A673 (cell line): ENCODE results near the gene ARHGAP44. TPM values are rescaled to one million over a fixed set of nuclear protein-coding genes. Genes with fewer than 3 reads are reported as not detected.

Source experiments
- BruUV-seq: library from RNA; stranded (reverse); fragments of 400-500 nt; replicated peaks from 2 replicates; lab custom pipeline; 2021; lab: Mats Ljungman, UMichigan
- CTCF ChIA-PET: fragments of 300-600 bp; sonication (Branson Sonifier 250); formaldehyde crosslinking; loops from one replicate; lab custom pipeline; 2022; ENCODE audit warnings: antibody characterized with exemption; lab: Charles Lee
- POLR2A ChIA-PET: fragments of 300-600 bp; sonication (Branson Sonifier 250); formaldehyde crosslinking; loops from one replicate; lab custom pipeline; 2022; ENCODE audit warnings: antibody characterized with exemption; ENCODE audit not compliant: low non-redundant PET; lab: Charles Lee
- DNase-seq: peaks from one replicate; pipeline ENCODE4 v3.0.0-alpha.2; 2015; ENCODE audit warnings: low spot score
- H3K27ac ChIP-seq: fragments of 200-600 bp; sonication (generic); 2 replicates; pipeline ENCODE4 v1.5.1; 2016; ENCODE audit warnings: mixed run types, low read depth, mild to moderate bottlenecking, mixed read lengths, antibody characterized with exemption, low read length; ENCODE audit not compliant: poor library complexity, severe bottlenecking
- H3K27me3 ChIP-seq: fragments of 200-600 bp; sonication (generic); replicated peaks from 2 replicates; pipeline ENCODE4 v1.6.1; 2017; ENCODE audit warnings: mixed run types, low read depth, mild to moderate bottlenecking, mixed read lengths, antibody characterized with exemption, low read length; ENCODE audit not compliant: insufficient read depth, poor library complexity
- H3K36me3 ChIP-seq: fragments of 200-600 bp; sonication (generic); 2 replicates; pipeline ENCODE4 v1.6.1; 2016; ENCODE audit warnings: mixed run types, mild to moderate bottlenecking, mixed read lengths, antibody characterized with exemption, low read length; ENCODE audit not compliant: insufficient read depth, poor library complexity, severe bottlenecking
- H3K4me1 ChIP-seq: fragments of 200-600 bp; sonication (generic); 2 replicates; pipeline ENCODE4 v1.6.1; 2017; ENCODE audit warnings: mixed run types, mild to moderate bottlenecking, mixed read lengths, antibody characterized with exemption, low read length; ENCODE audit not compliant: insufficient read depth, poor library complexity, severe bottlenecking
- H3K4me3 ChIP-seq: fragments of 200-600 bp; sonication (generic); 2 replicates; pipeline ENCODE4 v1.5.1; 2016; ENCODE audit warnings: low read depth, mixed run types, mild to moderate bottlenecking, mixed read lengths, low read length; ENCODE audit not compliant: poor library complexity, severe bottlenecking
- H3K9me3 ChIP-seq: fragments of 200-600 bp; sonication (generic); 2 replicates; pipeline ENCODE4 v1.6.1; 2016; ENCODE audit warnings: mixed run types, low read depth, mild to moderate bottlenecking, mixed read lengths, antibody characterized with exemption, low read length; ENCODE audit not compliant: poor library complexity, severe bottlenecking
- CTCF ChIP-seq: fragments of 300-800, 200-600 bp; sonication (generic); conservative IDR thresholded peaks from 2 replicates; pipeline ENCODE4 v1.5.1; 2017; ENCODE audit warnings: low read depth, mild to moderate bottlenecking, antibody characterized with exemption, low read length, moderate library complexity, mixed read lengths
- EZH2 ChIP-seq: fragments of 200-600 bp; sonication (generic); IDR thresholded peaks from 2 replicates; pipeline ENCODE4 v1.6.1; 2017; ENCODE audit warnings: borderline replicate concordance, low read depth, mild to moderate bottlenecking, mixed read lengths, antibody characterized with exemption, low read length; ENCODE audit not compliant: poor library complexity, severe bottlenecking
- intact Hi-C: fragments of 100-400 bp; cut with micrococcal nuclease; formaldehyde crosslinking; loops from one replicate; pipeline ENCODE4 v1.10.0; 2022; ENCODE audit not compliant: unreplicated experiment
- total RNA-seq: library from RNA; stranded (reverse); gene quantifications from 2 replicates; pipeline ENCODE4 v1.2.3, GENCODE V29; 2021

The ARHGAP44 gene
- total RNA-seq, 1 experiment from 2014 or later, result 0.49 TPM

- DNase-seq, result no peak
- BruUV-seq, result no TSS peak
- ChIA-PET CTCF (interaction anchor here (0.6 kb wide), 1 partner anchor 72 kb away, joined by 6 read pairs; no protein-coding TSS in a partner anchor), POLR2A (no interaction called here)
- H3K36me3 ChIP-seq, result no peaks in the 10 kb centered on the region
- no peak overlapping the region for H3K4me3 ChIP-seq
- intact Hi-C loops, result no loop called here
- peaks cover 4% of the 10 kb centered on the region for H3K27me3 ChIP-seq
- H3K9me3 ChIP-seq, result no peaks in the 10 kb centered on the region
- H3K27ac ChIP-seq, result no peak overlapping the region
- TF ChIP-seq EZH2 (no peak), CTCF (no peak)
- no peaks in the 10 kb centered on the region for H3K4me1 ChIP-seq
These were observed 189.9 kb downstream of the ARHGAP44 start for GRCh38 chr17:12979246-12979645.

DNA sequence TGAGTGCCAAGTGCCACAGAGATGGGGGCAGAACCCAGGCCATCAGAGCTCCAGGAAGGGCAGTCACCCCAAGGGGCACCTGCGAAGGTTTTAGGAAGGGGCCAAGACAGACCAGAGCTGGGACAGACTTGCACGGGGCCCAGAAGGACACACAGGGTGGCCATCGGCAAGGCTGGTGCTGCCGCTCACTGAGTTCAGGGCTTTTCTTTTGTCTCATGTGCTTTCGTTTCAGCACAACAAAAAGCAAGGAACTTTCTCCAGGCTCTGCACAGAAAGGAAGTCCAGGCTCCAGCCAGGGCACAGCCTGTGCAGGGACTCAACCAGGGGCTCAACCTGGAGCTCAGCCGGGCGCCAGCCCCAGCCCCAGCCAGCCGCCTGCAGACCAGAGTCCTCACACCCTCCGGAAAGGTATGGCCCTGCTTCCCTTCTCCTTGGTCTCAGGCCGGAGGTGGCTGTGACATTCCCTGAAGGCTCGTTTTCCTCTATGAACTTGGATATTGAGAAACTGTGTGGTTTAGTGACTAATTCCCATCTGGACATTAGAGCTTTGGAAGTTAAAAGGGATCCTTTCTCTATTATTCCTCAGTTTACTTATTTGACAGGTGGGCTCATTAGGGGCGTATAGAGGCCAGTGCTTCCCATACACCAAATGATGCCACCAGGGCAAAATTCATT lies 190.7 kb downstream of the ARHGAP44 start:
- no TSS peak for BruUV-seq
- Histone ChIP-seq H3K36me3 (no peaks in the 10 kb centered on the region), H3K27ac (no peak overlapping the region), H3K4me3 (no peak overlapping the region), H3K27me3 (no peaks in the 10 kb centered on the region), H3K4me1 (no peaks in the 10 kb centered on the region), H3K9me3 (no peaks in the 10 kb centered on the region)
- TF ChIP-seq EZH2, result no peak
- TF ChIP-seq CTCF, result no peak
- DNase-seq, result no peak
- CTCF ChIA-PET, result no interaction called here
- POLR2A ChIA-PET, result no interaction called here
- intact Hi-C loops, result no loop called here

GRCh38 chr17:12982224-12982623 lies 192.9 kb downstream of the ARHGAP44 start:
- no peaks in the 10 kb centered on the region for H3K9me3 ChIP-seq
- H3K27ac ChIP-seq, result no peak overlapping the region
- POLR2A ChIA-PET, result no interaction called here
- intact Hi-C loops, result no loop called here
- no peaks in the 10 kb centered on the region for H3K4me1 ChIP-seq
- no peak overlapping the region for H3K4me3 ChIP-seq
- BruUV-seq, result no TSS peak
- CTCF ChIA-PET, result no interaction called here
- DNase-seq, result no peak
- TF ChIP-seq CTCF (no peak), EZH2 (no peak)
- no peaks in the 10 kb centered on the region for H3K27me3 ChIP-seq
- no peaks in the 10 kb centered on the region for H3K36me3 ChIP-seq
